22Rv1 (cell line): Measurements from ENCODE around the gene CRLF2.

Source experiments
- ZFX ChIP-seq: fragments of 450-650 bp; IDR thresholded peaks from 2 replicates; pipeline ENCODE4 v1.6.1; 2017; ENCODE audit warnings: antibody characterized with exemption, borderline replicate concordance
- TF ChIP-seq, protein P1 (sequence below): fragments of 450-650 bp; IDR thresholded peaks from 2 replicates; pipeline ENCODE4 v1.5.1; 2017; ENCODE audit warnings: mild to moderate bottlenecking

DNA sequence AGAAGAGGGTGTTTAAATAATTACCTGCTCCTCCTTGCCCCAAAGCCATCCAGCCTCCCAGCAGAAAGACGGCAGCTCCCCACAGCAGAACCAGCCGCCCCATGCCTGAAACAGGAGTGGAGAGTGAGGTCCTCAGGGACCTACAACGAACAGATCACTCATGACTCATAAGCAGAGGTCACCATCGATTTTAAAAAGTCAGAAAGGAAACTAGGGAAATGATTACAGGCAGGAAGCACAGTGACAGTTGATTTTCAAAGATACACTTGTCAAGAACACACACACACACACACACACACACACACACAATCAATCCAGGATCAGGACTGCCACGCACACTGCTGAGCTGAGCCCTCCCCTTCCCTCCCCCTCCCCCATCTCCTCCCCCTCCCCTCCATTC, at the start of gene CRLF2:
- TF ChIP-seq, protein P1, sequence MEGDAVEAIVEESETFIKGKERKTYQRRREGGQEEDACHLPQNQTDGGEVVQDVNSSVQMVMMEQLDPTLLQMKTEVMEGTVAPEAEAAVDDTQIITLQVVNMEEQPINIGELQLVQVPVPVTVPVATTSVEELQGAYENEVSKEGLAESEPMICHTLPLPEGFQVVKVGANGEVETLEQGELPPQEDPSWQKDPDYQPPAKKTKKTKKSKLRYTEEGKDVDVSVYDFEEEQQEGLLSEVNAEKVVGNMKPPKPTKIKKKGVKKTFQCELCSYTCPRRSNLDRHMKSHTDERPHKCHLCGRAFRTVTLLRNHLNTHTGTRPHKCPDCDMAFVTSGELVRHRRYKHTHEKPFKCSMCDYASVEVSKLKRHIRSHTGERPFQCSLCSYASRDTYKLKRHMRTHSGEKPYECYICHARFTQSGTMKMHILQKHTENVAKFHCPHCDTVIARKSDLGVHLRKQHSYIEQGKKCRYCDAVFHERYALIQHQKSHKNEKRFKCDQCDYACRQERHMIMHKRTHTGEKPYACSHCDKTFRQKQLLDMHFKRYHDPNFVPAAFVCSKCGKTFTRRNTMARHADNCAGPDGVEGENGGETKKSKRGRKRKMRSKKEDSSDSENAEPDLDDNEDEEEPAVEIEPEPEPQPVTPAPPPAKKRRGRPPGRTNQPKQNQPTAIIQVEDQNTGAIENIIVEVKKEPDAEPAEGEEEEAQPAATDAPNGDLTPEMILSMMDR, result no peak
- TF ChIP-seq ZFX, result no peak
